Adrenal gland (tissue), 5 donors: ENCODE results near the gene FHAD1.

Experiments
- POLR2A ChIP-seq, 2 donors: fragments of 450-650 bp; IDR thresholded peaks; one replicate each; pipeline ENCODE4 v1.6.1; 2017; ENCODE audit warnings: antibody characterized with exemption in 2 of 2, mild to moderate bottlenecking in 2 of 2, moderate library complexity in 1 of 2
- TF ChIP-seq, protein P1 (sequence below), 6 experiments: fragments of 450-650 bp in 4 of 6; fragments of 200-600 bp in 2 of 6; sonication (generic) in 1 of 6; IDR thresholded peaks; 1 replicate in 5 of 6; 2 replicates in 1 of 6; pipeline versions ENCODE4 v1.5.1 to v1.8.0; 2016 to 2021; ENCODE audit warnings: antibody characterized with exemption in 6 of 6, mild to moderate bottlenecking in 2 of 6, moderate library complexity in 1 of 6
- donor health status: DM: no; HTN: no; CAD: no.

DNA sequence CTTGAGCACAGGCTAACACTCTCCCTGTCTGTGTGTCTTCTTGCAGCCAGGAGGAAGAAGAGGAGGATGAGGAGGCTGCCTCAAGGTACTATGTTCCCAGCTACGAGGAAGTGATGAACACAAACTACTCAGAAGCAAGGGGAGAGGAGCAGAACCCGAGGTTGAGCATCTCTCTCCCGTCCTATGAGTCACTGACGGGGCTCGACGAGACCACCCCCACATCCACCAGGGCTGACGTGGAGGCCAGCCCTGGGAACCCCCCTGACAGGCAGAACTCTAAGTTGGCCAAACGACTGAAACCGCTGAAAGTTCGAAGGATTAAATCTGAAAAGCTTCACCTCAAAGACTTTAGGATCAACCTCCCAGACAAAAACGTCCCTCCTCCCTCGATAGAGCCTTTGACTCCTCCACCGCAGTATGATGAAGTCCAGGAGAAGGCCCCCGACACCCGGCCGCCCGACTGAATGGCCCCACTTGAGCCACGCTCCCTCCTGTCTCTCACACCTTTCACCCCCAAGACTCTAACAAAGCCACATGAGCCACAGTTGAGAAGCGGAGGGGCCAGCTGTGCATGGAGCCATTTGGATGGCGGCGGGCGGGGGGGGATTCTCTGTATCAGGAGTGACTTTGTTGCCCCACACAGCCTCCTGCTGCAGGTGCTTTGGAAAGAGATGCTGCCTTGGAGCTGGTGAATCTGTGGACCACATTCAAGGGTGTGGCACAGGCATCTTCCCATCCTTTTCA is 27.6 kb upstream of the FHAD1 start:
- TF ChIP-seq, protein P1, sequence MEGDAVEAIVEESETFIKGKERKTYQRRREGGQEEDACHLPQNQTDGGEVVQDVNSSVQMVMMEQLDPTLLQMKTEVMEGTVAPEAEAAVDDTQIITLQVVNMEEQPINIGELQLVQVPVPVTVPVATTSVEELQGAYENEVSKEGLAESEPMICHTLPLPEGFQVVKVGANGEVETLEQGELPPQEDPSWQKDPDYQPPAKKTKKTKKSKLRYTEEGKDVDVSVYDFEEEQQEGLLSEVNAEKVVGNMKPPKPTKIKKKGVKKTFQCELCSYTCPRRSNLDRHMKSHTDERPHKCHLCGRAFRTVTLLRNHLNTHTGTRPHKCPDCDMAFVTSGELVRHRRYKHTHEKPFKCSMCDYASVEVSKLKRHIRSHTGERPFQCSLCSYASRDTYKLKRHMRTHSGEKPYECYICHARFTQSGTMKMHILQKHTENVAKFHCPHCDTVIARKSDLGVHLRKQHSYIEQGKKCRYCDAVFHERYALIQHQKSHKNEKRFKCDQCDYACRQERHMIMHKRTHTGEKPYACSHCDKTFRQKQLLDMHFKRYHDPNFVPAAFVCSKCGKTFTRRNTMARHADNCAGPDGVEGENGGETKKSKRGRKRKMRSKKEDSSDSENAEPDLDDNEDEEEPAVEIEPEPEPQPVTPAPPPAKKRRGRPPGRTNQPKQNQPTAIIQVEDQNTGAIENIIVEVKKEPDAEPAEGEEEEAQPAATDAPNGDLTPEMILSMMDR (IDR thresholded peaks at IDR 0.05) = no peak
- TF ChIP-seq POLR2A (IDR thresholded peaks at IDR 0.05) = no peak
